GM21515 (cell line): ENCODE data around the gene CAMK1D.
"Not testable (repeated sequence)": the region's sequence is repeated elsewhere in the genome, so short reads cannot be mapped to it uniquely, and the experiment has no call there.

Experiments used
- ATAC-seq: cut with Tn5 transposase; IDR thresholded peaks from one replicate; pipeline ENCODE4 v1.9.1; 2021; ENCODE audit not compliant: unreplicated experiment

The CAMK1D gene

GRCh38 chr10:12423896-12424295 lies 74.5 kb downstream of the CAMK1D start:
- no peak for ATAC-seq

- no peak for ATAC-seq
Measured at GRCh38 chr10:12427276-12427675, 77.9 kb downstream of the CAMK1D start.

GRCh38 chr10:12428447-12429135 lies 79.2 kb downstream of the CAMK1D start:
- no peak for ATAC-seq

- no peak for ATAC-seq
Measured at GRCh38 chr10:12430406-12430982, 81.1 kb downstream of the CAMK1D start.

GRCh38 chr10:12431151-12432101 lies 82.1 kb downstream of the CAMK1D start:
- no peak for ATAC-seq

- ATAC-seq, result no peak
Measured at GRCh38 chr10:12432402-12433189, 83.2 kb downstream of the CAMK1D start.

GRCh38 chr10:12434277-12434676 lies 84.9 kb downstream of the CAMK1D start:
- no peak for ATAC-seq

GRCh38 chr10:12434677-12435076 lies 85.3 kb downstream of the CAMK1D start:
- not testable (repeated sequence) for ATAC-seq

GRCh38 chr10:12435348-12435747 lies 86.0 kb downstream of the CAMK1D start:
- no peak for ATAC-seq

GRCh38 chr10:12438919-12439692 lies 89.8 kb downstream of the CAMK1D start:
- no peak for ATAC-seq

- not testable (repeated sequence) for ATAC-seq
Measured at GRCh38 chr10:12439767-12440166, 90.4 kb downstream of the CAMK1D start.

- no peak for ATAC-seq
Measured at GRCh38 chr10:12443026-12443425, 93.7 kb downstream of the CAMK1D start.

- no peak for ATAC-seq
Measured at GRCh38 chr10:12444981-12445700, 95.8 kb downstream of the CAMK1D start.

GRCh38 chr10:12445701-12446334 lies 96.5 kb downstream of the CAMK1D start:
- no peak for ATAC-seq

GRCh38 chr10:12448340-12448728 lies 99.0 kb downstream of the CAMK1D start:
- no peak for ATAC-seq

- ATAC-seq, result peak; percentile 78
Measured at GRCh38 chr10:12448729-12449391, 99.5 kb downstream of the CAMK1D start.

- no peak for ATAC-seq
Measured at GRCh38 chr10:12455318-12455717, 106.0 kb downstream of the CAMK1D start.

GRCh38 chr10:12455766-12456165 lies 106.4 kb downstream of the CAMK1D start:
- no peak for ATAC-seq

GRCh38 chr10:12459340-12459739 lies 110.0 kb downstream of the CAMK1D start:
- no peak for ATAC-seq
